Effector memory CD8-positive, alpha-beta T cell (primary cell): ENCODE results near the gene KDF1.

Source experiments
- ATAC-seq: fragments of 150-1000 bp; cut with Tn5 transposase; replicated peaks from 2 replicates; pipeline ENCODE4 v1.10.0; 2021; ENCODE audit warnings: mild to moderate bottlenecking, moderate library complexity
- DNase-seq, 3 experiments: peaks; one replicate each; pipeline ENCODE4 v3.0.0; 2021
- H3K27ac Mint-ChIP-seq, 2 donors: one replicate each; pipeline ENCODE4 v1.8.0; 2022; ENCODE audit warnings: mild to moderate bottlenecking in 2 of 2, mixed read lengths in 2 of 2, moderate library complexity in 2 of 2
- H3K27me3 Mint-ChIP-seq, 2 donors: one replicate each; pipeline ENCODE4 v1.8.0; 2022; ENCODE audit warnings: mixed read lengths in 2 of 2
- H3K36me3 Mint-ChIP-seq: one replicate; pipeline ENCODE4 v1.8.0; 2022; ENCODE audit warnings: mild to moderate bottlenecking, moderate library complexity, mixed read lengths; ENCODE audit not compliant: insufficient read depth
- H3K4me1 Mint-ChIP-seq, 2 donors: one replicate each; pipeline ENCODE4 v1.8.0; 2022; ENCODE audit warnings: low read depth in 2 of 2, mixed read lengths in 2 of 2
- H3K4me3 Mint-ChIP-seq, 2 donors: one replicate each; pipeline ENCODE4 v1.8.0; 2022; ENCODE audit warnings: mild to moderate bottlenecking in 2 of 2, mixed read lengths in 2 of 2, moderate library complexity in 2 of 2
- H3K9me3 Mint-ChIP-seq, 2 donors: one replicate each; pipeline ENCODE4 v1.8.0; 2022; ENCODE audit warnings: mixed read lengths in 2 of 2

The KDF1 gene

GRCh38 chr1:26984291-26984690 is 24.0 kb upstream of the KDF1 start:
- peaks cover 4% of the 10 kb centered on the region for H3K36me3 Mint-ChIP-seq
- no peak overlapping the region for H3K27ac Mint-ChIP-seq
- no peaks in the 10 kb centered on the region for H3K4me1 Mint-ChIP-seq
- ATAC-seq (no peak), DNase-seq (no peak)
- no peaks in the 10 kb centered on the region for H3K9me3 Mint-ChIP-seq
- H3K27me3 Mint-ChIP-seq = peaks cover 34 to 54% of the 10 kb centered on the region in 2 donors
- no peak overlapping the region for H3K4me3 Mint-ChIP-seq

GRCh38 chr1:26983863-26984262 is 23.6 kb upstream of the KDF1 start:
- Mint-ChIP-seq H3K4me3 (no peak overlapping the region), H3K27me3 (peaks cover 32 to 55% of the 10 kb centered on the region in 2 donors), H3K27ac (no peak overlapping the region), H3K4me1 (no peaks in the 10 kb centered on the region), H3K9me3 (no peaks in the 10 kb centered on the region), H3K36me3 (peaks cover 4% of the 10 kb centered on the region)
- no peak for DNase-seq
- no peak for ATAC-seq

GRCh38 chr1:26981146-26981846 is 21.0 kb upstream of the KDF1 start:
- H3K36me3 Mint-ChIP-seq = peaks cover 4% of the 10 kb centered on the region
- H3K27me3 Mint-ChIP-seq = peaks cover 21 to 58% of the 10 kb centered on the region in 2 donors
- no peak overlapping the region for H3K4me3 Mint-ChIP-seq
- H3K9me3 Mint-ChIP-seq = no peaks in the 10 kb centered on the region
- DNase-seq (no peak), ATAC-seq (no peak)
- H3K4me1 Mint-ChIP-seq = no peaks in the 10 kb centered on the region
- H3K27ac Mint-ChIP-seq = no peak overlapping the region

- H3K36me3 Mint-ChIP-seq = peaks cover 4% of the 10 kb centered on the region
- H3K27ac Mint-ChIP-seq = no peak overlapping the region
- H3K9me3 Mint-ChIP-seq = no peaks in the 10 kb centered on the region
- H3K4me3 Mint-ChIP-seq = no peak overlapping the region
- no peaks in the 10 kb centered on the region for H3K4me1 Mint-ChIP-seq
- no peak for DNase-seq
- H3K27me3 Mint-ChIP-seq = peaks cover 16 to 39% of the 10 kb centered on the region in 2 donors
- ATAC-seq = no peak
Observed at GRCh38 chr1:26978901-26979300, 18.6 kb upstream of the KDF1 start.

- H3K9me3 Mint-ChIP-seq = no peaks in the 10 kb centered on the region
- H3K4me1 Mint-ChIP-seq = peaks cover 0 to 1% of the 10 kb centered on the region in 2 donors
- H3K36me3 Mint-ChIP-seq = peaks cover 2% of the 10 kb centered on the region
- ATAC-seq (no peak), DNase-seq (no peak)
- no peak overlapping the region for H3K4me3 Mint-ChIP-seq
- H3K27me3 Mint-ChIP-seq = peaks cover 9 to 37% of the 10 kb centered on the region in 2 donors
- H3K27ac Mint-ChIP-seq = no peak overlapping the region
Observed at GRCh38 chr1:26976621-26977510, 16.6 kb upstream of the KDF1 start.

GRCh38 chr1:26972821-26973220 is 12.6 kb upstream of the KDF1 start:
- no peak for DNase-seq
- H3K36me3 Mint-ChIP-seq = no peaks in the 10 kb centered on the region
- peak overlapping the region in 1 of 2 donors; percentile 87 for H3K27ac Mint-ChIP-seq
- ATAC-seq = no peak
- H3K9me3 Mint-ChIP-seq = no peaks in the 10 kb centered on the region
- no peak overlapping the region for H3K4me3 Mint-ChIP-seq
- H3K4me1 Mint-ChIP-seq = peaks cover 0 to 1% of the 10 kb centered on the region in 2 donors
- peaks cover 19 to 42% of the 10 kb centered on the region in 2 donors for H3K27me3 Mint-ChIP-seq

- Mint-ChIP-seq H3K4me3 (no peak overlapping the region), H3K36me3 (no peaks in the 10 kb centered on the region), H3K27ac (peak overlapping the region in 1 of 2 donors; percentile 87), H3K4me1 (peaks cover 0 to 1% of the 10 kb centered on the region in 2 donors), H3K27me3 (peaks cover 19 to 40% of the 10 kb centered on the region in 2 donors), H3K9me3 (no peaks in the 10 kb centered on the region)
- no peak for DNase-seq
- ATAC-seq = no peak
Observed at GRCh38 chr1:26972390-26972789, 12.1 kb upstream of the KDF1 start.

GRCh38 chr1:26971590-26971989 is 11.3 kb upstream of the KDF1 start:
- H3K27ac Mint-ChIP-seq = peak overlapping the region in 1 of 2 donors; percentile 87
- no peak for ATAC-seq
- H3K36me3 Mint-ChIP-seq = no peaks in the 10 kb centered on the region
- peaks cover 23 to 45% of the 10 kb centered on the region in 2 donors for H3K27me3 Mint-ChIP-seq
- DNase-seq = no peak
- no peaks in the 10 kb centered on the region for H3K9me3 Mint-ChIP-seq
- H3K4me3 Mint-ChIP-seq = no peak overlapping the region
- H3K4me1 Mint-ChIP-seq = peaks cover 0 to 3% of the 10 kb centered on the region in 2 donors

GRCh38 chr1:26970810-26971209 is 10.5 kb upstream of the KDF1 start:
- H3K27ac Mint-ChIP-seq = no peak overlapping the region
- H3K4me1 Mint-ChIP-seq = peaks cover 0 to 4% of the 10 kb centered on the region in 2 donors
- H3K36me3 Mint-ChIP-seq = no peaks in the 10 kb centered on the region
- DNase-seq (no peak), ATAC-seq (no peak)
- peaks cover 26 to 53% of the 10 kb centered on the region in 2 donors for H3K27me3 Mint-ChIP-seq
- no peak overlapping the region for H3K4me3 Mint-ChIP-seq
- H3K9me3 Mint-ChIP-seq = no peaks in the 10 kb centered on the region

GRCh38 chr1:26965628-26966027 is 5.4 kb upstream of the KDF1 start:
- H3K27me3 Mint-ChIP-seq = peaks cover 50 to 69% of the 10 kb centered on the region in 2 donors
- H3K27ac Mint-ChIP-seq = no peak overlapping the region

GRCh38 chr1:26965213-26965612 is 4.9 kb upstream of the KDF1 start:
- H3K27ac Mint-ChIP-seq = no peak overlapping the region
- no peak overlapping the region for H3K4me3 Mint-ChIP-seq
- no peaks in the 10 kb centered on the region for H3K9me3 Mint-ChIP-seq
- ATAC-seq (no peak), DNase-seq (no peak)
- H3K36me3 Mint-ChIP-seq = peaks cover 10% of the 10 kb centered on the region
- peaks cover 5 to 10% of the 10 kb centered on the region in 2 donors for H3K4me1 Mint-ChIP-seq
- H3K27me3 Mint-ChIP-seq = peaks cover 49 to 69% of the 10 kb centered on the region in 2 donors

More at GRCh38 chr1:26965628-26966027, 5.4 kb upstream of the KDF1 start:
- H3K4me1 Mint-ChIP-seq = peaks cover 2 to 6% of the 10 kb centered on the region in 2 donors
- DNase-seq = no peak
- H3K9me3 Mint-ChIP-seq = no peaks in the 10 kb centered on the region
- H3K36me3 Mint-ChIP-seq = peaks cover 9% of the 10 kb centered on the region
- no peak overlapping the region for H3K4me3 Mint-ChIP-seq
- no peak for ATAC-seq

GRCh38 chr1:26961826-26962225 is 1.6 kb upstream of the KDF1 start:
- no peak overlapping the region for H3K4me3 Mint-ChIP-seq
- peaks cover 45 to 72% of the 10 kb centered on the region in 2 donors for H3K27me3 Mint-ChIP-seq
- no peaks in the 10 kb centered on the region for H3K9me3 Mint-ChIP-seq
- no peak overlapping the region for H3K27ac Mint-ChIP-seq
- peaks cover 5 to 10% of the 10 kb centered on the region in 2 donors for H3K4me1 Mint-ChIP-seq
- ATAC-seq (no peak), DNase-seq (no peak)
- H3K36me3 Mint-ChIP-seq = peaks cover 10% of the 10 kb centered on the region

GRCh38 chr1:26960625-26960966 is 328 bp upstream of the KDF1 start:
- peaks cover 39 to 65% of the 10 kb centered on the region in 2 donors for H3K27me3 Mint-ChIP-seq

More at GRCh38 chr1:26960625-26960966, 328 bp upstream of the KDF1 start:
- no peak for DNase-seq
- ATAC-seq = peak; percentile 17
- Mint-ChIP-seq H3K4me1 (peaks cover 5 to 7% of the 10 kb centered on the region in 2 donors), H3K4me3 (peak overlapping the region; percentile 75 to 83), H3K36me3 (peaks cover 10% of the 10 kb centered on the region), H3K27ac (peak overlapping the region; percentile 27 to 32), H3K9me3 (no peaks in the 10 kb centered on the region)
